ENCODE data around the gene PCBP2. TPM values are rescaled to one million over a fixed set of nuclear protein-coding genes. Genes with fewer than 3 reads are reported as not detected.
"Not testable (repeated sequence)": the region's sequence is repeated elsewhere in the genome, so short reads cannot be mapped to it uniquely, and the experiment has no call there.

The PCBP2 gene
- polyA plus RNA-seq, 1 donor: 550 TPM

- no peak for DNase-seq (ENCODE audit: low read depth)
Observed at GRCh38 chr12:53472056-53472582, 20.2 kb downstream of the PCBP2 start.

GRCh38 chr12:53474077-53474476, 22.2 kb downstream of the PCBP2 start:
- DNase-seq (ENCODE audit: low read depth): no peak

- DNase-seq (ENCODE audit: low read depth): no peak
Observed at GRCh38 chr12:53474819-53475218, 22.9 kb downstream of the PCBP2 start.

- no peak for DNase-seq (ENCODE audit: low read depth)
Observed at GRCh38 chr12:53476769-53477209, 24.9 kb downstream of the PCBP2 start.

GRCh38 chr12:53478865-53479264, 27.0 kb downstream of the PCBP2 start:
- no peak for DNase-seq (ENCODE audit: low read depth)

- DNase-seq (ENCODE audit: low read depth): no peak
Observed at GRCh38 chr12:53479331-53479730, 27.4 kb downstream of the PCBP2 start.

GRCh38 chr12:53480491-53481442, 28.9 kb downstream of the PCBP2 start:
- no peak for DNase-seq (ENCODE audit: low read depth)

GRCh38 chr12:53481458-53481857, 29.6 kb downstream of the PCBP2 start:
- DNase-seq (ENCODE audit: low read depth): not testable (repeated sequence)

- no peak for DNase-seq (ENCODE audit: low read depth)
Observed at GRCh38 chr12:53481939-53482586, 30.2 kb downstream of the PCBP2 start.

- no peak for DNase-seq (ENCODE audit: low read depth)
Observed at GRCh38 chr12:53482626-53483168, 30.8 kb downstream of the PCBP2 start.

GRCh38 chr12:53483225-53483978, 31.5 kb downstream of the PCBP2 start:
- no peak for DNase-seq (ENCODE audit: low read depth)

GRCh38 chr12:53483979-53484377, 32.1 kb downstream of the PCBP2 start:
- no peak for DNase-seq (ENCODE audit: low read depth)

- DNase-seq (ENCODE audit: low read depth): no peak
Observed at GRCh38 chr12:53484686-53485575, 33.0 kb downstream of the PCBP2 start.

GRCh38 chr12:53485955-53486735, 34.2 kb downstream of the PCBP2 start:
- DNase-seq (ENCODE audit: low read depth): no peak

- DNase-seq (ENCODE audit: low read depth): no peak
Observed at GRCh38 chr12:53486736-53487487, 35.0 kb downstream of the PCBP2 start.

- no peak for DNase-seq (ENCODE audit: low read depth)
Observed at GRCh38 chr12:53489242-53489864, 37.5 kb downstream of the PCBP2 start.

- no peak for DNase-seq (ENCODE audit: low read depth)
Observed at GRCh38 chr12:53492188-53492587, 40.3 kb downstream of the PCBP2 start.

GRCh38 chr12:53492830-53493609, 41.1 kb downstream of the PCBP2 start:
- peak; percentile 85 for DNase-seq (ENCODE audit: low read depth)
